ENCODE results near the gene FCRL2.

DNA sequence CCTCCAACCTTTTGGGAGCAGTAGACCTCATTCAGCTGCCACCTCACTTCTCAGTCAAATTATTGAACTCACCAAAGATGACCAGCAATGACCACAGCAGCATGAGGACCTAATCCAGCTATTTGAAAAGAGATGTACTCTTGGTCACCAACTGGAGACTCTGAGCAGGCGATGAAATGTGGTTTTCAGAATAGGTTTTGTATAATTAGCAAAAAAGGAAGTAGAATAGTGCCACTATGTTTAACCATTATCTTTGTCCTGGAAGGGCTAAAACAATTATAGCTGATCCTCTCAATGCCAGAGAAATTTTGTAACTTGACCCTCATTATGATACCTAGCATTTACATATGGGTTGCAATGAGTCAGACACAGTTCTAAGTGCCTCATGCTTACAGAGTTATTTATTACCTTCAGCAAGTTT, at the start of gene FCRL2:
- TF ChIP-seq, protein P1, sequence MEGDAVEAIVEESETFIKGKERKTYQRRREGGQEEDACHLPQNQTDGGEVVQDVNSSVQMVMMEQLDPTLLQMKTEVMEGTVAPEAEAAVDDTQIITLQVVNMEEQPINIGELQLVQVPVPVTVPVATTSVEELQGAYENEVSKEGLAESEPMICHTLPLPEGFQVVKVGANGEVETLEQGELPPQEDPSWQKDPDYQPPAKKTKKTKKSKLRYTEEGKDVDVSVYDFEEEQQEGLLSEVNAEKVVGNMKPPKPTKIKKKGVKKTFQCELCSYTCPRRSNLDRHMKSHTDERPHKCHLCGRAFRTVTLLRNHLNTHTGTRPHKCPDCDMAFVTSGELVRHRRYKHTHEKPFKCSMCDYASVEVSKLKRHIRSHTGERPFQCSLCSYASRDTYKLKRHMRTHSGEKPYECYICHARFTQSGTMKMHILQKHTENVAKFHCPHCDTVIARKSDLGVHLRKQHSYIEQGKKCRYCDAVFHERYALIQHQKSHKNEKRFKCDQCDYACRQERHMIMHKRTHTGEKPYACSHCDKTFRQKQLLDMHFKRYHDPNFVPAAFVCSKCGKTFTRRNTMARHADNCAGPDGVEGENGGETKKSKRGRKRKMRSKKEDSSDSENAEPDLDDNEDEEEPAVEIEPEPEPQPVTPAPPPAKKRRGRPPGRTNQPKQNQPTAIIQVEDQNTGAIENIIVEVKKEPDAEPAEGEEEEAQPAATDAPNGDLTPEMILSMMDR (conservative IDR thresholded peaks at IDR 0.05; ENCODE audit: low read length): no peak
- TF ChIP-seq EZH2phosphoT487 (IDR thresholded peaks at IDR 0.05; ENCODE audit: borderline replicate concordance): no peak

Data from Loucy (cell line).